Esophagus (tissue), 2 donors: Measurements from ENCODE around the gene CUL4A. TPM values are rescaled to one million over a fixed set of nuclear protein-coding genes. Genes with fewer than 3 reads are reported as not detected.

Experiments
- H3K27ac ChIP-seq, 2 donors: one replicate each; pipeline ENCODE4 v1.5.1; 2013; ENCODE audit warnings: low read depth in 2 of 2, mild to moderate bottlenecking in 2 of 2, inconsistent platforms in 1 of 2, low read length in 1 of 2, moderate library complexity in 1 of 2
- H3K27me3 ChIP-seq, 2 donors: one replicate each; pipeline ENCODE4 v1.6.1; 2013; ENCODE audit warnings: low read length in 2 of 2, control low read depth in 1 of 2, mild to moderate bottlenecking in 1 of 2; ENCODE audit not compliant: insufficient read depth in 2 of 2, control insufficient read depth in 1 of 2
- H3K36me3 ChIP-seq, 2 donors: one replicate each; pipeline ENCODE4 v1.6.1; 2013; ENCODE audit warnings: low read length in 1 of 2; ENCODE audit not compliant: control insufficient read depth in 2 of 2, insufficient read depth in 2 of 2
- H3K4me1 ChIP-seq, 2 donors: one replicate each; pipeline ENCODE4 v1.6.1; 2013; ENCODE audit warnings: low read length in 1 of 2; ENCODE audit not compliant: control insufficient read depth in 2 of 2, insufficient read depth in 2 of 2
- H3K4me3 ChIP-seq, 2 donors: one replicate each; pipeline ENCODE4 v1.5.1; 2013; ENCODE audit warnings: low read length in 2 of 2, mild to moderate bottlenecking in 2 of 2, low read depth in 1 of 2, moderate library complexity in 1 of 2
- H3K9me3 ChIP-seq, 2 donors: one replicate each; pipeline ENCODE4 v1.6.1; 2013; ENCODE audit warnings: mild to moderate bottlenecking in 2 of 2, low read depth in 1 of 2, low read length in 1 of 2, moderate library complexity in 1 of 2; ENCODE audit not compliant: control insufficient read depth in 2 of 2, insufficient read depth in 1 of 2
- WGBS, 2 donors: extraction: QIAGEN DNeasy Blood & Tissue Kit; methylation state at CpG; one replicate each; pipeline ENCODE4 v1.1.7; 2013; 5-methylcytosine and 5-hydroxymethylcytosine counted together
- polyA plus RNA-seq, 2 donors: library from polyadenylated mRNA; stranded (reverse); fragments of 200-250 nt; gene quantifications; one replicate each; pipeline ENCODE4 v1.2.3, GENCODE V29; 2013
- donor health status: healthy with polysubstance abuse.
- donor health status: Bipolar disorder and iron deficiency.

Gene CUL4A
- polyA plus RNA-seq, 2 donors, result 21.0 to 31.2 TPM

DNA sequence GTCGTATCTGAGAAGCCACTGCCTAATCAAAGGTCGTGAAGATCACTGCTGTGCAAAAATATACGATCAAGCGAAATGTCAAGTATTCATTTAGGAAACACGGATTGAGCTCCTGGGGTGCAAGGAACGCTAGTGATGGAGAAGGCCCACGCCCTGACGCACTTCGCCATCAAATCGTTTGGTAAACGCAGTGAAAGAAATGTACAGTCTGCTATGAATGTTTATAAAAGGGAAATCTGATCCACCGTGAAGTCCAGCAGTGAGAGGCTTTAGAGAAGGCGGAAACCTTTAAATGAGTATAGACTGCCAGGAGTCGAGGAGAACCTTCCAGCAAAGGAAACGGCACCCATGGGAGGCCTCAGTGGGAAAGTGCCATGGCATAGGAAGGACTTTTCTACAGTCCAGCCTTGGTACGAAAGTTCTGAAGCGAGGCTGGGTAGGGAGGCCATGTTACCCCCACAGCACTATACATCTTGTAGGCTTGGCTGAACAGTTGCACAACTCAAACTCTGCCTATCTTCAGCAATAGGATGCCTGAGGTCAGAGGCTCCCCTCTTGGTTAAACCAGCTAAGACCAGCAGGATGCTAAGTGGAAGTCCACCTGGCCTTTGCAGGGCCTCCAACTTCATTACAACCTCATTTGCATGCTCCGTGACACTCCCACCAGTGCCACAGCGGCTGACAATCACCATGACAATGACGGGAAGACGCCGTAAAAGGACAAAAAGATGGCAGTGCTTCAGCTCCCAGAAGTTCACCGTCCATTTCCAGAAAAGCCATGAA, 21.3 kb upstream of the CUL4A start:
- Histone ChIP-seq H3K27me3 (no peaks in the 10 kb centered on the region), H3K4me3 (no peak overlapping the region), H3K36me3 (peaks cover 3 to 9% of the 10 kb centered on the region in 2 donors), H3K9me3 (no peaks in the 10 kb centered on the region), H3K4me1 (no peaks in the 10 kb centered on the region), H3K27ac (no peak overlapping the region)
- WGBS, 2 donors, result 93 to 94% methylated on average over 23 of the region's 23 CpGs

GRCh38 chr13:113190181-113190580, 19.2 kb upstream of the CUL4A start:
- 84 to 89% methylated on average over 4 of the region's 4 CpGs for WGBS, 2 donors
- Histone ChIP-seq H3K27me3 (no peaks in the 10 kb centered on the region), H3K4me3 (no peak overlapping the region), H3K27ac (no peak overlapping the region), H3K36me3 (peaks cover 3 to 12% of the 10 kb centered on the region in 2 donors), H3K9me3 (no peaks in the 10 kb centered on the region), H3K4me1 (no peaks in the 10 kb centered on the region)

- peaks cover 10 to 20% of the 10 kb centered on the region in 2 donors for H3K36me3 ChIP-seq
- H3K4me1 ChIP-seq, result no peaks in the 10 kb centered on the region
- no peaks in the 10 kb centered on the region for H3K27me3 ChIP-seq
- no peak overlapping the region for H3K27ac ChIP-seq
- WGBS, 2 donors, result 79 to 84% methylated on average over 4 of the region's 4 CpGs
- H3K4me3 ChIP-seq, result no peak overlapping the region
- H3K9me3 ChIP-seq, result no peaks in the 10 kb centered on the region
Observed at GRCh38 chr13:113192279-113192678, 17.1 kb upstream of the CUL4A start.

- H3K27me3 ChIP-seq, result no peaks in the 10 kb centered on the region
- no peak overlapping the region for H3K27ac ChIP-seq
- no peaks in the 10 kb centered on the region for H3K9me3 ChIP-seq
- H3K4me3 ChIP-seq, result no peak overlapping the region
- no peaks in the 10 kb centered on the region for H3K4me1 ChIP-seq
- H3K36me3 ChIP-seq, result peaks cover 13 to 22% of the 10 kb centered on the region in 2 donors
- 88 to 94% methylated on average over 2 of the region's 2 CpGs for WGBS, 2 donors
Observed at GRCh38 chr13:113192902-113193301, 16.5 kb upstream of the CUL4A start.

- H3K36me3 ChIP-seq, result peaks cover 23% of the 10 kb centered on the region in 2 donors
- no peaks in the 10 kb centered on the region for H3K4me1 ChIP-seq
- H3K9me3 ChIP-seq, result no peaks in the 10 kb centered on the region
- 69% methylated on average over 6 of the region's 6 CpGs for WGBS, 2 donors
- H3K4me3 ChIP-seq, result no peak overlapping the region
- H3K27ac ChIP-seq, result no peak overlapping the region
- no peaks in the 10 kb centered on the region for H3K27me3 ChIP-seq
Observed at GRCh38 chr13:113195360-113195759, 14.1 kb upstream of the CUL4A start.

- H3K36me3 ChIP-seq, result peaks cover 23% of the 10 kb centered on the region in 2 donors
- 89 to 91% methylated on average over 9 of the region's 9 CpGs for WGBS, 2 donors
- no peaks in the 10 kb centered on the region for H3K27me3 ChIP-seq
- no peak overlapping the region for H3K4me3 ChIP-seq
- no peak overlapping the region for H3K27ac ChIP-seq
- no peaks in the 10 kb centered on the region for H3K9me3 ChIP-seq
- H3K4me1 ChIP-seq, result no peaks in the 10 kb centered on the region
Observed at GRCh38 chr13:113196970-113197737, 12.3 kb upstream of the CUL4A start.

- no peak overlapping the region for H3K4me3 ChIP-seq
- no peaks in the 10 kb centered on the region for H3K27me3 ChIP-seq
- H3K27ac ChIP-seq, result no peak overlapping the region
- peaks cover 17 to 20% of the 10 kb centered on the region in 2 donors for H3K36me3 ChIP-seq
- peaks cover 4 to 9% of the 10 kb centered on the region in 2 donors for H3K4me1 ChIP-seq
- no peaks in the 10 kb centered on the region for H3K9me3 ChIP-seq
- WGBS, 2 donors, result 80 to 82% methylated on average over 2 of the region's 2 CpGs
Observed at GRCh38 chr13:113201815-113202214, 7.6 kb upstream of the CUL4A start.

GRCh38 chr13:113202912-113203311, 6.5 kb upstream of the CUL4A start:
- Histone ChIP-seq H3K4me1 (peaks cover 4 to 10% of the 10 kb centered on the region in 2 donors), H3K27ac (no peak overlapping the region), H3K9me3 (no peaks in the 10 kb centered on the region), H3K36me3 (peaks cover 11 to 12% of the 10 kb centered on the region in 2 donors), H3K27me3 (no peaks in the 10 kb centered on the region), H3K4me3 (no peak overlapping the region)
- WGBS, 2 donors, result 90 to 91% methylated on average over 4 of the region's 4 CpGs

DNA sequence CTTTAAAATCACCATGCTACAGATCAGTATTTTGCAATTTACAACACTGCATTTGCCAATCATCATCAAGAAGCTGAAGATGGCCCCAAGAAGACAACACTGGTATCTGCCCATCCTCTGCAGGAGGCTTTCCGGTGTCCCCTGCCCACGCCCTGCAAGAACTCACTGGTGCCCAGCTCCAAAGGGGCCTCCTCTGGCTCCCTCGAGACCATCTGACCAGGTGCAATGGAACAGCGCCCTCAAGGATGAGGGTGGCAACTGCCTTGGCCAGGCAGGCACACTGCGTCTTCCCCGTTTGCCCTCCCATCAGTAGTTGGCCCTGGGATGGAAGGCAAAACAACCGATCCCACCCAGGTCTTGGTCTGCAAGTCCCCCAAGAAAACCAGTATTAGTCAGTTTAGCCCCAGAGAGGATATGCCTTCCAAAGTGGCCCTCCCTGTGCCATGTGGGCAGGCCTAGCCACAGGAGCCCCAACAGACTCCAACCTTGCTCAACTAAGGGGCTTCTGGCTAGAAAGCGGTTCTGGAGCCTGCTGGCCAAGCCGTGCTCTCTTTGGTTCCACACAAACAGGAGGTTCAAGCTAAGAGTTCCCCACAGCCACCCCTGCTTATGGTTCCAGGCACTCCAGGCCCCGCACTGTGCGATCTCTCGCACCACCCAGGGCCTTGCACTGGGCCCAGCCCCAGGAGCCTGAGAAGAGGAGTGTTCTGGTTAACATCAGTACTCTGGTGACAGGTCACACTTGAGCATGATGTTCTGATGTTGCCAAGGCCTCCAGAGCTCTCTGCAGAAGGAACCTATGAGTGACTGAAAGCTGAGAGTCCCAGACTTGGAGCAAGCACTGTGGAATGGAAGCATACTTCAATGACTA, 5.7 kb upstream of the CUL4A start:
- H3K27me3 ChIP-seq, result no peaks in the 10 kb centered on the region
- 94 to 96% methylated on average over 12 of the region's 12 CpGs for WGBS, 2 donors
- H3K4me1 ChIP-seq, result peaks cover 4 to 11% of the 10 kb centered on the region in 2 donors
- no peaks in the 10 kb centered on the region for H3K9me3 ChIP-seq
- no peak overlapping the region for H3K27ac ChIP-seq
- H3K36me3 ChIP-seq, result peaks cover 11 to 12% of the 10 kb centered on the region in 2 donors
- H3K4me3 ChIP-seq, result no peak overlapping the region
